A549 (cell line): ENCODE results near the gene SUMF1.

Experiments
- CTCF ChIP-seq: fragments of >200 bp; sonication (Bioruptor Twin); formaldehyde crosslinking; IDR thresholded peaks from 3 replicates; pipeline ENCODE4 v1.5.1; 2016
- ELK1 ChIP-seq: fragments of 150-350 bp; IDR thresholded peaks from 2 replicates; pipeline ENCODE4 v1.6.1; 2014; ENCODE audit warnings: low read depth, mild to moderate bottlenecking, low read length
- EP300 ChIP-seq, 2 experiments: fragments of >200 bp; sonication (Bioruptor Twin); formaldehyde crosslinking; IDR thresholded peaks; 2 replicates in 1 of 2; 3 replicates in 1 of 2; pipeline ENCODE4 v1.6.1; 2016 to 2017
- JUNB ChIP-seq: fragments of >200 bp; sonication (Bioruptor Twin); formaldehyde crosslinking; IDR thresholded peaks from 2 replicates; pipeline ENCODE4 v1.6.1; 2016
- MAX ChIP-seq: IDR thresholded peaks from 2 replicates; pipeline ENCODE4 v1.6.1; 2012
- MAZ ChIP-seq: fragments of 150-350 bp; IDR thresholded peaks from 2 replicates; pipeline ENCODE4 v1.6.1; 2014; ENCODE audit warnings: antibody characterized with exemption, low read depth, low read length, borderline replicate concordance
- RAD21 ChIP-seq, 2 experiments: fragments of >200 bp in 1 of 2; sonication (Bioruptor Twin) in 1 of 2; formaldehyde crosslinking in 1 of 2; IDR thresholded peaks in 1 of 2; conservative IDR thresholded peaks in 1 of 2; 2 replicates in 1 of 2; 3 replicates in 1 of 2; pipeline ENCODE4 v1.6.1; 2012 to 2018; ENCODE audit warnings: inconsistent platforms in 1 of 2
- ZFP36 ChIP-seq: fragments of 450-650 bp; IDR thresholded peaks from 2 replicates; pipeline ENCODE4 v1.6.1; 2014; ENCODE audit warnings: borderline replicate concordance; ENCODE audit not compliant: partially characterized antibody
- ZSCAN20 ChIP-seq: fragments of 250-450 bp; sonication (Bioruptor Pico); IDR thresholded peaks from 2 replicates; pipeline ENCODE4 v1.8.0; 2022; ENCODE audit warnings: mild to moderate bottlenecking, moderate library complexity

- TF ChIP-seq CTCF (no peak), MAZ (no peak), MAX (no peak), JUNB (no peak), ELK1 (no peak), EP300 (IDR thresholded peaks at IDR 0.05) (no peak), ZSCAN20 (CRISPR knock-in tag) (no peak), RAD21 (conservative IDR thresholded peaks at IDR 0.05 in 1 of 2, IDR thresholded peaks at IDR 0.05 in 1 of 2) (no peak), ZFP36 (no peak)
Observed at GRCh38 chr3:4398120-4398940, 68.7 kb downstream of the SUMF1 start.
